Pancreas (tissue), 10 donors: Measurements from ENCODE around the gene LRRC56. TPM values are rescaled to one million over a fixed set of nuclear protein-coding genes. Genes with fewer than 3 reads are reported as not detected.

Experiments
- ATAC-seq, 4 donors: fragments of 200-7000 bp; cut with Tn5 transposase; one replicate each; pipeline versions ENCODE4 v1.8.0 to v1.9.1; 2020; ENCODE audit warnings: mild to moderate bottlenecking in 4 of 4, moderate library complexity in 4 of 4
- DNase-seq, 6 donors: peaks; one replicate each; pipeline ENCODE4 v3.0.0-alpha.2; 2020
- FAIRE-seq: peaks from 2 replicates; lab custom pipeline; 2012; peaks lifted over from hg19 to GRCh38; lab: Jason Lieb, UNC
- H3K27ac ChIP-seq, 4 donors: fragments of 200-600 bp; sonication (generic); 1 replicate in 3 of 4; 2 replicates in 1 of 4; pipeline versions ENCODE4 v1.5.0 to v1.8.0; 2020
- H3K27me3 ChIP-seq, 4 donors: fragments of 200-600 bp; one replicate each; pipeline ENCODE4 v1.8.0; 2021
- H3K36me3 ChIP-seq, 3 donors: fragments of 200-600 bp; sonication (generic) in 1 of 3; one replicate each; pipeline versions ENCODE4 v1.5.0 to v1.8.0; 2020 to 2021
- H3K4me1 ChIP-seq, 3 donors: fragments of 200-600 bp; one replicate each; pipeline ENCODE4 v1.8.0; 2021
- H3K4me3 ChIP-seq, 4 donors: fragments of 200-600 bp; sonication (generic) in 2 of 4; one replicate each; pipeline versions ENCODE4 v1.5.0 to v1.8.0; 2020 to 2021
- H3K9me3 ChIP-seq, 4 donors: fragments of 200-600 bp; one replicate each; pipeline ENCODE4 v1.8.0; 2021
- CTCF ChIP-seq, 4 donors: fragments of 200-600 bp; sonication (generic) in 3 of 4; IDR thresholded peaks; one replicate each; pipeline versions ENCODE4 v1.5.0 to v1.8.0; 2021; ENCODE audit warnings: antibody characterized with exemption in 4 of 4
- WGBS, 2 donors: extraction: QIAGEN DNeasy Blood & Tissue Kit; methylation state at CpG; one replicate each; pipeline ENCODE4 v1.1.7; 2013; 5-methylcytosine and 5-hydroxymethylcytosine counted together
- intact Hi-C, 3 donors: fragments of 100-400 bp; cut with DNase I; formaldehyde crosslinking; loops; one replicate each; pipeline versions ENCODE4 v1.11.1 to v1.14.2; 2022
- polyA plus RNA-seq, 2 donors: library from polyadenylated mRNA; stranded (reverse); fragments of 200-250 nt; gene quantifications; one replicate each; pipeline ENCODE4 v1.2.3, GENCODE V29; 2013
- total RNA-seq, 6 donors: library from RNA; stranded (reverse); fragmentation: NEBNext Ultra II Directional in 4 of 6; extraction: Animal tissue kit (Norgen Biotek cat#: 25700) in 4 of 6; gene quantifications; one replicate each; pipeline versions ENCODE4 v1.2.1 to v1.2.4, GENCODE V29; 2021 to 2023
- donor health status: healthy with polysubstance abuse.
- donor health status: DM: no; HTN: no; CAD: no; lungs with moderate emphysema.
- donor health status: DM: no; HTN: no; CAD: no.
- donor health status: control.
- donor health status: control.
- donor health status: Bipolar disorder and iron deficiency.
- donor health status: DM: yes; HTN: yes; CAD: no.
- donor health status: DM: no; HTN: no; CAD: no.
- donor health status: DM: no; HTN: no; CAD: no.
- donor health status: DM: yes; HTN: yes; CAD: no.

LRRC56 gene
- total and polyA plus RNA-seq, 8 donors = 0.98 to 7.3 (median 1.8) TPM

DNA sequence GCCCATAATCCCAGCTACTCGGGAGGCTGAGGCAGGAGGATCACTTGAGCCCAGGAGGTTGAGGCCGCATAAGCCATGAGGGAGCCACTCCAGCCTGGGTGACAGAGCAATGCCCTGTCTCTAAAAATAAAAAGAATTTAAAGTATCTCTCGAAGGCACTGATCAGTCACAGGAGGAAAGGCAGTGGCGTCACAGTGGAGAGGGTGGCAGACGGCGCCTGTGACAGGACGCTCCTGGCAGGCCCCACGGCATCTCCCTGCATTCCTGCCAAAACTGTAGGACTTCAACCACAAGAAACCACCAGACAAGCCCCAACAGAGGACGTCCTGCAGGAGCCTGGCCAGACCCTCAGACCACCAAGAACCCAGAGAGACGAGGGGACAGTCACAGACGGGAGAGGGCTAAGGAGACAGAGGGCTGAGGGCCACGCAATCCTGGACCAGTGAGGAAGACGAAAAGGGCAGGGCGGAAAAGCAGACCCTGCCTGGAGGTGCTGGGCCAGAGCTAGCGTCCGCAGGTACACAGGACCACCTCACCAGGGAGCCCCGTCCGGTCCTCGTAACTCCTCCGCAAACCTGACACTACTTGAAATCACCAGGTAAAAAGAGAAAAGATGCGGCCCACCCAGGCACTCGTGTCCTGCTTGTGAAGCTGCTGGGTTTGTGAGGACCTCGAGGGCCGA is 36.2 kb upstream of the LRRC56 start:
- ATAC-seq (no peak), FAIRE-seq (no peak), DNase-seq (peak in 1 of 6 donors; percentile 68)
- 94 to 96% methylated on average over 24 of the region's 24 CpGs for WGBS, 2 donors
- Histone ChIP-seq H3K4me1 (peaks cover 5 to 12% (median 11%) of the 10 kb centered on the region in 3 donors), H3K9me3 (no peaks in the 10 kb centered on the region), H3K27ac (no peak overlapping the region), H3K36me3 (peaks cover 12 to 36% (median 35%) of the 10 kb centered on the region in 3 donors), H3K27me3 (no peaks in the 10 kb centered on the region), H3K4me3 (no peak overlapping the region)
- TF ChIP-seq CTCF (IDR thresholded peaks at IDR 0.05) = no peak
- intact Hi-C loops = no loop called here

DNA sequence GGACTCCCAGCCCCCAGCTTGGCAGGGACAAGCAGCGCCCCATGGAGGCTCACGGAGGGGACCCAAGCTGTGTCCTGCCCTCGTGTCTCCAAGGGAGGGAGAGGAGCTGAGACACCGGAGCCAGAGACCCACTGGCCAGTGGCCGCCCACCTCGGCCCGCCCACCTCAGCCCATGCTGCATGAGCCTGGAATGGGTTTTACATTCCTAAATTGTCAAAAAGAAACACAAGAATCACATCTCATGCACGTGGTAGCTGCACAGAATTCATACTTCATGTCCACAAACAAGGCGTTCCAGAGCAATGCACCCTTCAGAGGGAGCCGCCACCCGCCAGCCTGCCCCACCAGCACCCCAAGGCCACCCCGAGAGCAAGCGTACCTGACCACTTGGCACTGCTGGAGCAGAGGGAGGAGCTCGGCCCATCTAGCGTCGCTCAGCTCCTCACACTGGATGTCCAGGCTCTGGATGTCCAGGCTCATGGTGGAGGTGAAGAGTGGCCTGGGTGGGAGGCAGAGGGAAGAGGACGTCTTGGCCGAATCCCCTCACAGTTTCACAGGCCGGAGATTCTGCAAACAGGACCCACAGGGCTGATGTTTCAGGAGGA is 35.5 kb upstream of the LRRC56 start:
- H3K9me3 ChIP-seq = no peaks in the 10 kb centered on the region
- ATAC-seq = no peak
- no peak overlapping the region for H3K27ac ChIP-seq
- no peaks in the 10 kb centered on the region for H3K27me3 ChIP-seq
- no peak for FAIRE-seq
- no peak overlapping the region for H3K4me3 ChIP-seq
- WGBS, 2 donors = 80 to 90% methylated on average over 18 to 19 of the region's 19 CpGs
- H3K36me3 ChIP-seq = peaks cover 12 to 35% (median 33%) of the 10 kb centered on the region in 3 donors
- TF ChIP-seq CTCF (IDR thresholded peaks at IDR 0.05) = no peak
- intact Hi-C loops = no loop called here
- H3K4me1 ChIP-seq = peaks cover 5 to 12% (median 11%) of the 10 kb centered on the region in 3 donors
- DNase-seq = peak in 1 of 6 donors; percentile 53

DNA sequence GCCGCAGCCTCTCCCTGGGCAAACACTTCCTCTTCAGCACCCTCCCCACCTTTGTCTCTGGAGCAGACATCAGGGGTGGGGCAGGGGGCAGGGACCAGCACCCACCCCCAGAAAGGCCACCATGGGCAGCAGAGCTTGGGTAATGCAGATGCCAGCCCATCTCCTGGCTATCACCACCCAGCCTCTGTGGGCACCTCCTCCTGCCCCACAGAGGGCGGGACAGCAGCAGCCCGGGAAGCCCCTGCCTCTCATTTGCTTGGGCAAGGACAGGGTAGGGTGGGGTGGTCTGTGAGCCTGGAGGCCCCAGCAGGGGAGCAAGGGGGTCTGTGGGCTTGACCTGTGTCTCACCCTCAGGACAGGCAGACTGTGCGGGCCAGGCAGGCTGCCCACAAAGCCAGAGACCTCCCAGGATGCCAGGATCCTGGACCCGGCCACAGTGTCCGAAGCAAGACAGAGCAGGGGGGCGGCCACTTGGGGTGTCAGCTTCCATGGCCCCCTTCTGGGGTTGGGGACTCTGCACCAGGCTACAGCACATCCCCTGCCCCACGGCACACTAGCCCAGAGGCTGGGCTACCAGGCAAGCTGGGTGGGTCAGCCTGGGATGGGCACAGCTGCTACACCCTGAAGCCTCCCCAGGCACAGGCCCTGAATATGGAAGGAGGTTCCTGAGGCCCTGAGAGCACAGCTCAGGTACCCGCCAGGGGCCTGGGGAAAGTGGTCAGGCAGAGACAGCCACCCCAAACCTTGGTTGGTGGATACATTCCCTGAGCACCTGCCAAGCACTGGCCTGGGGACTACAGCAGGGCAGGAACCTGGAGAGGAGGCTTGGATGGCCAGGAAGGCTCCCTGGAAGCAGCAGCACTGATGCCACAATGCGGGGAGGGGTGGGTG is 34.8 kb upstream of the LRRC56 start:
- no peak for TF ChIP-seq CTCF (IDR thresholded peaks at IDR 0.05)
- peak in 2 of 6 donors; percentile 33 to 77 for DNase-seq
- intact Hi-C loops = no loop called here

DNA sequence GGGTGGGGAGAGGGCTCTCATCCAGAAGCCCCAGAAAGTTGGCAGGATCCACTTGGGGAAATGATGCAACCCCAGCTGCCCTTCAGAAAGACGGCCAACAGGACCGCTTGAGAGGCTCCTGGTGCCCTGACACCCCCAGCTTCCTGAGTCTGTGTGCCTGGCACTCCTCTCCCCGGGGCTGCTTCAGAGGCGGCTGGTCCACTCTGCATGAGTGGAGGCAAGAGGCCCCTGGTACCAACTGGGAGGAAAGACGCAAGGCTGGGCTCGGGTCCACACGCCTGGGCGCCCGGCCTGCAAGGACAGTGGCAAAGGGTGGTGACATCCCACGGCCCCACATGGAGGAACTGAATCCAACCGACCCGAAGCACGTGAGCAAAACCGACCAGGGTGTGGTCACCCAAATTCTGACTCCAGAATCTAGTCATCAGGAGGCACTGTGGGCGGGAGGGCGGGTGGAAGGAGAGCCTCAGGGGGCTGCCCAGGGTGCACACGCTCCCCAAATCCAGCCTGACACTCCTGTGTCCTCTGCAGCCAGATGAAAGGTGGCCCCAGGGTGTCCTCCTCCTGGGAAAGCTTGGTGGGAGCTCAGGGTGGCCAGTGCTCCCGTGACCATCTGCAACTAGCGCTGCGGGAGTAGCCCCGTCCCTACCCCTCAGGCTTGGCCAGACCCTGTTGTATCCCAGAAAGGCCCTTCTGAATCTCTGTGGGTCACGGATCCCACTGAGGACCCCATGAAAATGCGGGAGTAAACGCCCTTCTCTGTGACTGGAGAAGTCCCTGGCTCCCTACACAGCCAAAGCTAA is 33.9 kb upstream of the LRRC56 start:
- no peak for TF ChIP-seq CTCF (IDR thresholded peaks at IDR 0.05)
- ATAC-seq = no peak
- intact Hi-C loops = no loop called here
- peak in 2 of 6 donors; percentile 39 to 63 for DNase-seq
- no peak for FAIRE-seq
- Histone ChIP-seq H3K27me3 (no peaks in the 10 kb centered on the region), H3K4me1 (peaks cover 5 to 16% (median 11%) of the 10 kb centered on the region in 3 donors), H3K36me3 (peaks cover 6 to 25% (median 22%) of the 10 kb centered on the region in 3 donors), H3K9me3 (no peaks in the 10 kb centered on the region), H3K4me3 (peak overlapping the region in 1 of 4 donors; percentile 39), H3K27ac (peak overlapping the region in 3 of 4 donors; percentile 5 to 50 (median 39))
- WGBS, 2 donors = 83 to 87% methylated on average over 23 to 24 of the region's 24 CpGs

More for the DNA sequence above, 34.8 kb upstream of the LRRC56 start:
- no peaks in the 10 kb centered on the region for H3K27me3 ChIP-seq
- FAIRE-seq = no peak
- H3K27ac ChIP-seq = no peak overlapping the region
- H3K9me3 ChIP-seq = no peaks in the 10 kb centered on the region
- WGBS, 2 donors = 83 to 91% methylated on average over 10 of the region's 10 CpGs
- no peak for ATAC-seq
- peaks cover 5 to 12% (median 11%) of the 10 kb centered on the region in 3 donors for H3K4me1 ChIP-seq
- no peak overlapping the region for H3K4me3 ChIP-seq
- H3K36me3 ChIP-seq = peaks cover 12 to 33% (median 30%) of the 10 kb centered on the region in 3 donors
